Muscle layer of duodenum (tissue), 2 donors: ENCODE data around the gene C2CD4C.
"Not testable (repeated sequence)": the region's sequence is repeated elsewhere in the genome, so short reads cannot be mapped to it uniquely, and the experiment has no call there.

Experiments used
- H3K27ac ChIP-seq: one replicate; pipeline ENCODE4 v1.7.0; 2013; ENCODE audit warnings: mild to moderate bottlenecking, low read length
- H3K27me3 ChIP-seq: one replicate; pipeline ENCODE4 v1.7.0; 2013; ENCODE audit warnings: low read depth, mild to moderate bottlenecking, control low read depth, low read length
- H3K36me3 ChIP-seq, 2 donors: one replicate each; pipeline ENCODE4 v1.7.0; 2013; ENCODE audit warnings: low read length in 2 of 2, control low read depth in 1 of 2, mild to moderate bottlenecking in 1 of 2; ENCODE audit not compliant: insufficient read depth in 2 of 2, control insufficient read depth in 1 of 2
- H3K4me1 ChIP-seq, 2 donors: one replicate each; pipeline ENCODE4 v1.7.0; 2013; ENCODE audit warnings: low read length in 2 of 2, mild to moderate bottlenecking in 2 of 2, control low read depth in 1 of 2, moderate library complexity in 1 of 2; ENCODE audit not compliant: insufficient read depth in 2 of 2, control insufficient read depth in 1 of 2
- H3K4me3 ChIP-seq, 2 donors: one replicate each; pipeline ENCODE4 v1.7.0; 2013; ENCODE audit warnings: low read length in 2 of 2, low read depth in 1 of 2, mild to moderate bottlenecking in 1 of 2
- H3K9me3 ChIP-seq, 2 donors: one replicate each; pipeline ENCODE4 v1.7.0; 2013; ENCODE audit warnings: low read length in 2 of 2, control low read depth in 1 of 2, mild to moderate bottlenecking in 1 of 2; ENCODE audit not compliant: control insufficient read depth in 1 of 2
- donor health status: healthy.

Gene C2CD4C

DNA sequence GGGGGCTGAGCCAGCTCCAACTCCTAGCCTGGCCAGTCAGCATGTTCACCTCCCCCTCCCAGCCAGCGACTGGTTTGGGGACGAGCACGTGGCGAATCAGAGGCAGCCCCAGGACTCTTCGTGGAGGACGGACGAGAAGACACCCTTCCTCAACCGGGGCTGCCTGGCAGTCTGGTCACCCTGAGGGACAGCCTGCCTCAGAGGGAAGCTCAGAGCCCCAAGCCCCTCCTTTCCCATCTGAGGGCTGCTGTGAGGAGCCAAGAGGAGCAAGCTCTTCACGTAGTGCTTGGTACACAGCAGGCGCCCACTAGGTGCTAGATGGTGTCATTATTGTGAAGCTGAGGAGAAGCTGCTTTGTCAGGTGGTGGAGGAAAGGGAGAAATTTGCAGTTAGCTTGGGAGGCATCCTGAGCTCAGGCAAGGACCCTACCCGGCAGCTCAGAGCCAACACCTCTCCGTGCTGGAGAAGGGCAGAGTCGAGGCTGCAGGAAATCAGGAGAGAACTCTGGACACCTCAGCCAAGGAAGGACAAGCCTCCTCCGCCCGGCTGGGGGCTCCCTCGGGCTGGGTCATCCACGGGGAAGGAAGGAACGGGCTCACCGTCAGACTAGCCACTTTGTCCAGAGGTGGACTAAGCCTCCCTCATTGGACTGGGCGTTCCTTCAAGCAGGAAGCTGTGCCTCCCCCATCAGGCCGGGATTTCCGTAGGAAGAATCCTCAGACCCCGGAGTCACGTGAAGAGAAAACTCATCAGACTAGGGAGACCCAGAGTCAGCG, 14.9 kb upstream of the C2CD4C start:
- H3K4me1 ChIP-seq, result no peaks in the 10 kb centered on the region
- H3K36me3 ChIP-seq, result peaks cover 0 to 26% of the 10 kb centered on the region in 2 donors
- no peak overlapping the region for H3K4me3 ChIP-seq
- H3K27me3 ChIP-seq, result no peaks in the 10 kb centered on the region
- H3K9me3 ChIP-seq, result no peaks in the 10 kb centered on the region
- no peak overlapping the region for H3K27ac ChIP-seq

GRCh38 chr19:422917-423226, 13.9 kb upstream of the C2CD4C start:
- not testable (repeated sequence) for H3K9me3 ChIP-seq, H3K4me1 ChIP-seq, H3K27me3 ChIP-seq, H3K27ac ChIP-seq, H3K4me3 ChIP-seq
- peaks cover 0 to 26% of the 10 kb centered on the region in 2 donors for H3K36me3 ChIP-seq

- Histone ChIP-seq H3K36me3 (peaks cover 0 to 26% of the 10 kb centered on the region in 2 donors), H3K4me1 (no peaks in the 10 kb centered on the region), H3K27me3 (no peaks in the 10 kb centered on the region), H3K9me3 (no peaks in the 10 kb centered on the region), H3K4me3 (no peak overlapping the region), H3K27ac (no peak overlapping the region)
These were observed 13.4 kb upstream of the C2CD4C start for GRCh38 chr19:422213-422916.

DNA sequence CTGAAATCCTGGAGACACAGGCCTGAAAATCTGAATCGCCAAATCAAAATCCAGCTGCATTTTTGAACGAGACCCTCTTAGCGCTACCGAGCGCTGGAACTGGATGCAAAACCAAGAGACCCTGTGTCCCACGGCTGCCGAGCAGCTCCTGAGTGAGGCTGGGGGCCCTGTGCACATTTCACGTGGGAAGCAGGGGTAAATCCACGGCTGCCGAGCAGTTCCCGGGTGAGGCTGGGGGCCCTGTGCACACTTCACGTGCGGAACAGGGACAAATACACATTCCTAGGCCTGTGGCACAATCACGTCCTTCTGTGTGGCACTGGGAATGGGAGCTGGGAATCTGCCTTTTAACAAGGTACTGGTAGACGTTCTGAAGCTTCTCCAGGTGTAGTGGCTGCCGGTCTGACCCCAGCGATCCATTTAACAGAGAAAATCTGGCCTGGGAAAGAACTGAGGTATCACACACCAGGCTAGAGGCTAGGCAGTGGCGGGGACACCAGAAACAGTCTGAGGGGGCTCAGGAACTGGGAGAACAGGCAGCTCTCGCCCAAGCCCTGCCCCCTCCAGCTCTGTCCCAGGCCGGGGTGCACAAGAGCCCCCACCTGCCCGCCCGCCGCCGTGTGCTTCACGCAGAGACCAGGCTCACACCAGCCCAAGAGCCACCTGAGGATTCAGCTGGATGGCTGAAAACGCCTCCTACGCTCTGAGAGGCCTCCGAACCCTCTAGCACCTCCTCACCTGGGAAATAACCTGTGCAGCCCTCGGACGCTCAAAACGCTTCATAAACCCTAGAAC, 11.0 kb upstream of the C2CD4C start:
- Histone ChIP-seq H3K27ac (no peak overlapping the region), H3K4me3 (no peak overlapping the region), H3K9me3 (no peaks in the 10 kb centered on the region), H3K4me1 (no peaks in the 10 kb centered on the region), H3K36me3 (peaks cover 0 to 30% of the 10 kb centered on the region in 2 donors), H3K27me3 (no peaks in the 10 kb centered on the region)

DNA sequence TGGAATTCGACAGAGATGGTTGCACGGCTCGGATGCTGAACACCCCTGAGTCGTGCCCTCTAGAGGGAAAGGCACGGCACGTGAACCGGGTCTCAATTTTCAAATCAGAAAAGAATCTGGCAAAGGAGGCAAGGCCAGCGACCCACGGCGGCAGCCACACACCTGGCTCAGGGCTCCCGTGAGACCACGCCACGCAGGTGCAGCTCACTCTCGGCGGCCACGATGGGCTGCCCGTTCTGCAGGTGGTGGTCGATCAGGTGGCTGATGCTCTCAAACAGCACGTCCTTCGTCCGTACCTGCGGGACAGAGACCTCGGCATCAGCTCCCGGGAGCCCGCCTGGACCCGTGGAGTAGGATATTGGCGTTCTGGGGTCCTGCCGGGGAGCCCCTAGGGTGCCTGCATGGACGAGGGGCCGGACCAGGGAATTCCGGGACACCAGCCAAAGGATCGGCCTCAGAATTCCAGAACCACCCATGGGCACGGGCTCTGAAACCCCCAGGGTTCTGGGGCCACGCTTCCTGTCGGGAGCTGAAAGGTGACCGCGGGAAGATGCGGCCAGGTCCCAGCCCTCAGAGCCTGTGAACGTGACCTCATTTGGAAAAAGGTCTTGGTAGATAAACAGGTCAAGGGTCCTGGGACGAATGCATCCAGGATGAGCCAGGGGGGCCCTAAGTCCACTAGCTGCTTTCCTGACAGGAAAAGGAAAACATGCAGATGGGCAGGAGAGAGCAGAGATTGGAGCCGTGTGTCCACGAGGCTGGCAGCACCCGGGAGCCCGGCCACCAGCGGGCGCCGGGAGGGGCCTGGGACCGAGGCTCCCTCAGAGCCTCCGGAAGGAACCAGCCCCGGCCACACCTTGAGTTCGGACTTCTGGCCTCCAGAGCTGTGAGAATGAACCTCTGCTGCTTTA, 10.1 kb upstream of the C2CD4C start:
- Histone ChIP-seq H3K4me3 (no peak overlapping the region), H3K9me3 (no peaks in the 10 kb centered on the region), H3K4me1 (no peaks in the 10 kb centered on the region), H3K27me3 (no peaks in the 10 kb centered on the region), H3K27ac (no peak overlapping the region), H3K36me3 (peaks cover 0 to 25% of the 10 kb centered on the region in 2 donors)

DNA sequence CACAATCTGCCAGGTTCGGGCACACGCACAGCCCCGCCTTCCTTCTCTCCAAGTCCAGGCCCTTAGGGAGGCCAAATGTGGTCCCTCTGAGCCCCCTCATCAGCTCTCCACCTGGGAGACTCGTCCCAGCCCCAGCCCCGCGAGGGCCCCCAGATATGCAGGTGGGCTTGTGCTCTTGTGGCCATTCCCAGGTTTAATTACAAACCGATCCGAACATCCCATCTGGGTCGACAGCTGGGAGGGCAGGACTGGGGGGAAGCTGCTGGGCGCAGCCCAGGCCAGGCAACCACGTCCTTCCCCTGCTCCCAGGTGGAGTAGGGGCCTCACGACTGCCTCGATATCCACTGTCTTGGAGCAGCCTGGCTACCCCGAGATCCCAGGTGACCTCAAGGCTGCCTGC, 7.5 kb upstream of the C2CD4C start:
- H3K4me3 ChIP-seq, result no peak overlapping the region
- no peaks in the 10 kb centered on the region for H3K4me1 ChIP-seq
- peaks cover 4% of the 10 kb centered on the region for H3K27me3 ChIP-seq
- H3K9me3 ChIP-seq, result no peaks in the 10 kb centered on the region
- peaks cover 0 to 11% of the 10 kb centered on the region in 2 donors for H3K36me3 ChIP-seq
- H3K27ac ChIP-seq, result no peak overlapping the region

- Histone ChIP-seq H3K27me3 (peaks cover 4% of the 10 kb centered on the region), H3K4me1 (no peaks in the 10 kb centered on the region), H3K27ac (no peak overlapping the region), H3K4me3 (no peak overlapping the region), H3K36me3 (peaks cover 0 to 9% of the 10 kb centered on the region in 2 donors), H3K9me3 (no peaks in the 10 kb centered on the region)
These were observed 6.3 kb upstream of the C2CD4C start for GRCh38 chr19:415292-415691.

DNA sequence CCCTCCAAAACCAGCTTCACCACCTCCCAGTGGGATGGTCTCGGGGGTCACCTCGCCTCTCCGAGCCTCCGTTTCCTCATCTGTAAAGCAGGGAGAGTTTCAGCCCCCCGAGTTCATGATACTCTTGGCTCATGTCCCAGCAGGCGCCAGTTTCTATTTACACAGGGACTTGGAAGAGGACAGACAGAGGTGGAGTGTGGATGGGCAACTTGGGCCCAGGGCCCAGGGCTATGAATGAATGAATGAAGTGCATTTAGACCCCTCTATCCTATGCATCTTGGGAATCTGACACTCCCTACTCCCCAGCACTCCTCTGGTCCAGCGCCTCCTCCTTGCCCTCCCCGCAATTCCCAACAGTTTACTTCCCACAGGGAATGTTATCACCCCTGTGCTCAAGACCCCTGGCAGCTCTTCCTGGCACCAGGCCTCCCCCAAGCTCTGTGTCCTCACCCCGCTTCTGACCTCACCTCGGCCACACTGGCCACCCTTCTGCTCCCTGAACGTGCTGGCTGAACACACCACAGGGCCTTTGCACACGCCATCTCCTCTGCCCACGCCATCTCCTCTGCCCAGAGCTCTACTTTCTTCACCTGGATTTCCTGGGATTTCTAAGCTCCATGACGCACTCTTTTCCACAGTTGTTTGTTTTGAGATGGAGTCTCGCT, 4.9 kb upstream of the C2CD4C start:
- Histone ChIP-seq H3K36me3 (peaks cover 0 to 9% of the 10 kb centered on the region in 2 donors), H3K4me3 (no peak overlapping the region), H3K4me1 (peaks cover 0 to 8% of the 10 kb centered on the region in 2 donors), H3K27me3 (peaks cover 14% of the 10 kb centered on the region), H3K27ac (no peak overlapping the region), H3K9me3 (no peaks in the 10 kb centered on the region)

DNA sequence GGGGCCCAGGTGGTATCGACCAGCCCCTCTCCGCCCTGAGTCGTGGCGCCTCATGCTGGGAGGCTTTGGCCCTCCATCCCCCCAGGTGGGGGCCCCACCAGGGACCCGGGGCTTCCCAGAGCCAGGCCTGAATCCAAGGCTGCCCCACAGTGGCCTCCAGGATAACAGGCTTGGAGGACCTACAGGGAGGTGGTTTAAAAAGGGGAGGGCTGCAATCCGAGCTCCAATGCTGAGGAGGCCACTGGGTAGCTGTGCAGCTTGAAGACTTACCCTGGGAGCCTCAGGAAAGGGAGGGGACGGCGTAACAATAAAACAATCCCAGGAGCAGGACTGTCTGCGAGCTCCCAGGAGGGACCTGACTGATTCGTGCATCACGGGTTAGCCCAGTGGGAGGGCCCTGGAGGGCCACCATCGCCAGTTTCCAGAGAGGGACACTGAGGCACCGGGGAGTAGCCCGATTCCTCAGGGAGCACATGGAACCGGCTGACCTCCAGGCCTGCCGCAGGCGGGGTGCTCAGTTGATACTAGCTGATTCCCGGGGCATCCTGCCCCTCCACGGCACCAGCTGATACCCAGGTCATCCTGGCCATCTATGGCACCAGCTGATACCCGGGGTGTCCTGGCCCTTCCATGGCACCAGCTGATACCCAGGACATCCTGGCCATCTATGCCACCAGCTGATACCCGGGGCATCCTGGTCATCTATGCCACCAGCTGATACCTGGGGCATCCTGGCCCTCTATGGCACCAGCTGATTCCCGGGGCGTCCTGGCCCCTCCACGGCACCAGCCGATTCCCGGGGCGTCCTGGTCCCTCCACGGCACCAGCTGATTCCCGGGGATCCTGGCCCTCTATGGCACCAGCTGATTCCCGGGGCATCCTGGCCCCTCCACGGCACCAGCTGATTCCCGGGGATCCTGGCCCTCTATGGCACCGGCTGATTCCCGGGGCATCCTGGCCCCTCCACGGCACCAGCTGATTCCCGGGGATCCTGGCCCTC, 3.7 kb upstream of the C2CD4C start:
- H3K4me3 ChIP-seq, result no peak overlapping the region
- H3K9me3 ChIP-seq, result no peaks in the 10 kb centered on the region
- H3K4me1 ChIP-seq, result peaks cover 0 to 18% of the 10 kb centered on the region in 2 donors
- peaks cover 0 to 4% of the 10 kb centered on the region in 2 donors for H3K36me3 ChIP-seq
- H3K27ac ChIP-seq, result no peak overlapping the region
- H3K27me3 ChIP-seq, result peaks cover 14% of the 10 kb centered on the region
